GM19468 (cell line): Measurements from ENCODE around the gene SYT2.
"Not testable (repeated sequence)": the region's sequence is repeated elsewhere in the genome, so short reads cannot be mapped to it uniquely, and the experiment has no call there.

Experiments
- ATAC-seq: cut with Tn5 transposase; IDR thresholded peaks from one replicate; pipeline ENCODE4 v1.9.1; 2021; ENCODE audit warnings: mild to moderate bottlenecking, moderate library complexity, moderate number of reproducible peaks; ENCODE audit not compliant: unreplicated experiment; ENCODE audit errors: extremely low read depth

The SYT2 gene

GRCh38 chr1:202556037-202556436 lies 154.2 kb downstream of the SYT2 start:
- ATAC-seq = not testable (repeated sequence)

- not testable (repeated sequence) for ATAC-seq
These were observed 155.6 kb downstream of the SYT2 start for GRCh38 chr1:202554619-202555018.

- ATAC-seq = no peak
These were observed 156.7 kb downstream of the SYT2 start for GRCh38 chr1:202553560-202554038.

GRCh38 chr1:202553078-202553477 lies 157.2 kb downstream of the SYT2 start:
- ATAC-seq = not testable (repeated sequence)

GRCh38 chr1:202552615-202553014 lies 157.6 kb downstream of the SYT2 start:
- ATAC-seq = not testable (repeated sequence)

GRCh38 chr1:202551683-202552082 lies 158.6 kb downstream of the SYT2 start:
- ATAC-seq = no peak

- ATAC-seq = not testable (repeated sequence)
These were observed 160.2 kb downstream of the SYT2 start for GRCh38 chr1:202550088-202550487.

- no peak for ATAC-seq
These were observed 163.0 kb downstream of the SYT2 start for GRCh38 chr1:202547215-202547614.

- not testable (repeated sequence) for ATAC-seq
These were observed 163.5 kb downstream of the SYT2 start for GRCh38 chr1:202546796-202547195.

GRCh38 chr1:202546377-202546776 lies 163.9 kb downstream of the SYT2 start:
- not testable (repeated sequence) for ATAC-seq

- not testable (repeated sequence) for ATAC-seq
These were observed 164.5 kb downstream of the SYT2 start for GRCh38 chr1:202545647-202546303.

GRCh38 chr1:202544766-202545449 lies 165.3 kb downstream of the SYT2 start:
- not testable (repeated sequence) for ATAC-seq

GRCh38 chr1:202543537-202543936 lies 166.7 kb downstream of the SYT2 start:
- not testable (repeated sequence) for ATAC-seq

GRCh38 chr1:202542415-202542814 lies 167.8 kb downstream of the SYT2 start:
- not testable (repeated sequence) for ATAC-seq

GRCh38 chr1:202540858-202541257 lies 169.4 kb downstream of the SYT2 start:
- ATAC-seq = not testable (repeated sequence)
